GM12873 (cell line): ENCODE results near the gene FLT3.
A peak's percentile ranks its signal among the peaks of the same experiment; 100 is the strongest.

Experiments used
- TF ChIP-seq, protein P1 (sequence below): IDR thresholded peaks from 2 replicates; pipeline ENCODE4 v1.5.1; 2012; ENCODE audit warnings: low read depth, mild to moderate bottlenecking, moderate library complexity, low read length, control low read depth; ENCODE audit not compliant: insufficient read depth; ENCODE audit errors: missing control alignments

The FLT3 gene

DNA sequence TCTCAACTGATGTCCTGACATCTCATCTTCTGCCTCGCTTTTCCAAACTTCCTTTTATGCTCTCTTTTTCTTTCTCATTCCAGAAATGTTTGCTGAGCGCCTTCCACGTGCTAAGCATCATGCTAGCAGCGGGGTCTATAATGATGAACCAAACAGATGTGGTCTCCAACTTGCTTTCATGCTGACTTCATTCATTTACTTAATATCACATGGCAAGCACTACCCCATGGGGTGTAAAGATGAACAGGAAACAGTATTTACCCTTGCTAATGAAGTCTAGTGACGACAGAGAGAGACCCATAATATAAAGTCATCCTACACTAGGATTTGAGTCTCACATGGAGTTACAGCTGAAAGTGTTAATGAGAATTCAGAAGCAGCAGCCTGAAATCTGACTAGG, 90.3 kb downstream of the FLT3 start:
- TF ChIP-seq, protein P1, sequence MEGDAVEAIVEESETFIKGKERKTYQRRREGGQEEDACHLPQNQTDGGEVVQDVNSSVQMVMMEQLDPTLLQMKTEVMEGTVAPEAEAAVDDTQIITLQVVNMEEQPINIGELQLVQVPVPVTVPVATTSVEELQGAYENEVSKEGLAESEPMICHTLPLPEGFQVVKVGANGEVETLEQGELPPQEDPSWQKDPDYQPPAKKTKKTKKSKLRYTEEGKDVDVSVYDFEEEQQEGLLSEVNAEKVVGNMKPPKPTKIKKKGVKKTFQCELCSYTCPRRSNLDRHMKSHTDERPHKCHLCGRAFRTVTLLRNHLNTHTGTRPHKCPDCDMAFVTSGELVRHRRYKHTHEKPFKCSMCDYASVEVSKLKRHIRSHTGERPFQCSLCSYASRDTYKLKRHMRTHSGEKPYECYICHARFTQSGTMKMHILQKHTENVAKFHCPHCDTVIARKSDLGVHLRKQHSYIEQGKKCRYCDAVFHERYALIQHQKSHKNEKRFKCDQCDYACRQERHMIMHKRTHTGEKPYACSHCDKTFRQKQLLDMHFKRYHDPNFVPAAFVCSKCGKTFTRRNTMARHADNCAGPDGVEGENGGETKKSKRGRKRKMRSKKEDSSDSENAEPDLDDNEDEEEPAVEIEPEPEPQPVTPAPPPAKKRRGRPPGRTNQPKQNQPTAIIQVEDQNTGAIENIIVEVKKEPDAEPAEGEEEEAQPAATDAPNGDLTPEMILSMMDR: no peak

DNA sequence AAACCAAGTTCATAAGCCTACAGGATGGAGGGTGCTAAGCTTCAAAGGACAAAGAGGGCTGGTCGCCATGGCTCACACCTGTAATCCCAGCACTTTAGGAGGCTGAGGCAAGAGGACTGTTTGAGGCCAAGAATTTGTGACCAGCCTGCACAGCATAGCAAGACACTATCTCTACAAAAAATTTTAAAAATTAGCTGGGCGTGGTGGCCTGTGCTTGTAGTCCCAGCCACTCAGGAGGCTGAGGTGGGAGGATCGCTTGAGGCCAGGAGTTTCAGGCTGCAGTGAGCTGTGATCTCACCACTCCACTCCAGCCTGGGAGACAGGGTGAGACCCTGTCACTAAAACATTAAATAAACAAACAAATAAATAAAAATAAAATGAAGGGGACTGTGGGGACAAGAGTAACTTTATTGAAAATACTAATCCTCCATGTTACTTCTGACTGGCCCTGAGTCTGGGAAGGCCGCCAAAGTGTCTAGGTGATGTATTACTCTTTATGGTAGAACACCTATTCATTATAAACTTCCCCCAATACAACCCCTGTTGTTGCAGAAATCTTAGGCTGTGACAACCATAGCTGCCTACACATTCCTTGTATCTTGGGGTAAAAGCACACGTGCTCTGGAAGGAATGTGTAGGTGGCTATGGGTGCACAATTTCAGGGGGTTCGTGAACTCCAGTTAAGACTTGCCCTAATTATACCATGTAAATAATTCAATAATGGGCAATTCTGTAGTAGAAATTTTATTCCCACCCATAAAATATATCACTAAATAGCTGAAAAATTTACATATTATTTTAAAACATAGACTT, 97.3 kb downstream of the FLT3 start:
- TF ChIP-seq, protein P1: no peak

DNA sequence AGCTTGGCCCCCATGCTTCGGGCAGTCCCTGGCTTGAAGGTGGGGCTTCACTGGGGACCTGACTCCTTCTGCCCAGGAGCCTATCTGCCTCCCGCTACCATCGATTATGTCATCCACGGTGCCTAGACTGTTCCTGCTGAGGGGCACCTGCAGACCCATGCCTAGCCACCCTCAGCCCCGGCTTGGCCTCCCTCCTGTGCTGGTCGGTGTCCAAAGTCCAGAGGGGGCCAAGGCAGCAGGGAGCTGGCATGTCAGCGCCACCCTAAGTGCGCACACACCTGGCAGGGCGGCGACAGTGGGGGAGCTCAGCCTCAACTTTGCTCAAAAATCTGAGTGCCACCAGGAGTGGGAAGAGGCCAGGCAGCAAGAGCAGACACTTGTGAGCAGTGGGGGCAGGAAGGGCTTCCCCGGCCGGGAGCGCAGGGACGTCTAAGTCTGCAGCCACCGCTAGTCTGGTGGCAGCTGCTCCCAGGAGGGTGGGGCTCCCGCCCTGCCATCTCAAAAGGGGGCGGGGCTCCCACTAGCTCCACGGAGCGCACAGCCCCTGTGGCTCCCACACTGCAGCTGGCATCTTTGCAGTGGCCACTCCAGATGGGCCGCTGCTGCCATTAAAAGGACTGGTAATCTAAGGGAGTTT, 98.4 kb downstream of the FLT3 start:
- TF ChIP-seq, protein P1: no peak

DNA sequence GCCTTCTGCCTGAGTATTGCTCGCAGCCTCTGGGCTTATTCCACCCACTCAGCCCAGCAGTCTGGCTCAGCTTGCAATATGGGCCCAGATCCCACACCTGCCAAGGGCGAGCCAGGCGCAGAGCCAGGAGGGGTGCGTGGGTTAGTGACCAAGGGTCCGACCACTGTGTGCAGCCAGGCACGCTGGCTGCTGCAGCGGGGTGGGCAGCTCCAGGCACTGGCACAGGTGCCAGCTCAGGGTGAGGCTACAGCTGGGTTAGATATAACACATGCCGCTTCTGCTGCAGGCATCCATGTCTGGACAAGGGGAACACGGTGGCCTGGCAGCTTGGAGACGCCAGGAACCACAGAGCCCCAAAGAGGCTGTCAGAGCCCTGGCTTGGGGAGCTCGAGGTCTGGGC, 99.3 kb downstream of the FLT3 start:
- TF ChIP-seq, protein P1: no peak

DNA sequence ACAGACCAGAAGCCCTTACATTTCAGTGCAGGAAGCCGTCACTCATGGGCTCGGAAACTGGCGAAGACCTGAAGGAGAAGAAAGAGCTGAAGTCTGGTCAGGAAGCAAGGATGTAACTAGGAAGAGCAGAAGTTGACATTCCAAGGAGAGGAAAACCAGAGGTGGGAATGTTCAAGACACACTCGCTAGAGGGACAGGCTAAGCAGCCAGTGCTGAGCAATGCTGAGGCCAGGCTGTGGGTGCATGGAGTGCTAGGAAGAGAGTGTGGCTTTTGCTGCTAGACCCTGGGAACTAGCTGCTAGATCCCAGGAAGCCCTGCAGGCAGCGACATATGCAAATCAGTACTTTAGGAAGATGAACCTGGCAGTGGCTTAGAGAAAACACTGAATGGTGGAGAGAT, 99.8 kb downstream of the FLT3 start:
- TF ChIP-seq, protein P1: no peak

DNA sequence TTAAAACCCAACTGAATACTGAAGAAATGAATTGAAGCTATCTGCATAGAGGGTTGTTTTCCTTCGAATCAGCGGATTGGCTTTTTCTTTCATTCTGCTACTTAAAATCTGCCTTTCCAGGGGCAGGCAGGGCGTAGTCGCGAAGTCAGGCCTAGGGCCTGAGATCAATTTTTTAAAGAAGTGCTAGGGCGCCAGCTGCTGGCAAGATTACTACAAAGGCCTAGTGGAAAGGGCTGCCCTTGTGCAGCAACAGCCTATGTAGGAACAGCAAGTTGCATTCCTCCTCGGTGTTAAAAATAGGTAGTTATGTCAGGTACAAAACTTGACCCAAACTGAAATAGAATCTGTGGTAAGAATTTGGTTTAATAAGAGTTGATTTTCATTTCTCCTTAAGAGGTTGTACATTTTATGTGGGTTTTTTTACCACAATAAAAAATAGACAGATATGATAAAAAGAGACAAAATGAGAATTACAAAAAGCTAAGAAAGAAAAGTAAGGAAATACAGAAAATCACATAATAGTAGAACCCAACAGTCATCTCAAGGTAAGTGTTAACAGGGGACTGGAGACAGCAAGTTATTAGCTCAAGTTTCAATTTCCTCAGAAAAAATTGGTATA, 102.4 kb downstream of the FLT3 start:
- TF ChIP-seq, protein P1: peak; percentile 67

DNA sequence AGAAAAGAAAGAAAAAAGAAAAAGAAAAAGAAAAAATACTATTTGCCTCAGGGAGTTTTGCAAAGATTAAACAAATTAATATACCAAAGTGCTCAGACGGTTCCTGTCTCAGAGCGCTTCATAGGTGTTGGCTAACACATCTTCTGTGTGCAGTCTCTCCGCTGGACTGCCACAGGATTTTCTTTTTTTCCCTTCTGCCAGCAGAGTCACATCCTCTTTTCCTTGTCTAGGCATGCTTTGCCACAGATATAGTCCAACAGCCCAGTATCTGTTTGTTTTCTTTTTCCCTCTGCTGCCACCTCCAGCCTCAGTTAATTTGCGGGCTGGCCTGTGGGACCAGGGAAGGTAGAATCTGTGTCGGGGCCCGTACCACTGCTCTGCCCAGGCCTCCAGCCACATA, 108.5 kb downstream of the FLT3 start:
- TF ChIP-seq, protein P1: no peak
